Stomach (tissue), 9 donors: Measurements from ENCODE around the gene ARHGAP40. TPM values are rescaled to one million over a fixed set of nuclear protein-coding genes. Genes with fewer than 3 reads are reported as not detected.

ENCODE experiments used
- DNase-seq, 2 donors: peaks; one replicate each; pipeline versions ENCODE4 v3.0.0 to v3.0.0-alpha.2; 2013 to 2019
- H3K27ac ChIP-seq, 5 donors: fragments of 200-600 bp in 4 of 5; sonication (generic) in 4 of 5; one replicate each; pipeline ENCODE4 v1.5.1; 2013 to 2019; ENCODE audit warnings: mild to moderate bottlenecking in 1 of 5, moderate library complexity in 1 of 5
- H3K27me3 ChIP-seq, 3 donors: fragments of 200-600 bp; sonication (generic); one replicate each; pipeline ENCODE4 v1.5.1; 2017 to 2019; ENCODE audit warnings: mixed run types in 1 of 3
- H3K36me3 ChIP-seq, 4 donors: fragments of 200-600 bp; sonication (generic); 1 replicate in 3 of 4; 2 replicates in 1 of 4; pipeline ENCODE4 v1.5.1; 2016 to 2019
- H3K4me1 ChIP-seq, 4 donors: fragments of 200-600 bp; sonication (generic); one replicate each; pipeline ENCODE4 v1.5.1; 2016 to 2019
- H3K4me3 ChIP-seq, 4 donors: fragments of 200-600 bp; sonication (generic) in 3 of 4; one replicate each; pipeline ENCODE4 v1.5.1; 2016 to 2019; ENCODE audit warnings: mild to moderate bottlenecking in 1 of 4
- H3K9me3 ChIP-seq, 4 donors: fragments of 200-600 bp; sonication (generic); one replicate each; pipeline ENCODE4 v1.5.1; 2016 to 2019
- CTCF ChIP-seq, 7 experiments: fragments of 450-650 bp in 4 of 7; fragments of 200-600 bp in 3 of 7; sonication (generic) in 3 of 7; IDR thresholded peaks; one replicate each; pipeline ENCODE4 v1.5.1; 2016 to 2019; ENCODE audit warnings: antibody characterized with exemption in 7 of 7, control low read depth in 2 of 7, mild to moderate bottlenecking in 1 of 7
- EP300 ChIP-seq: sonication (generic); formaldehyde crosslinking; IDR thresholded peaks from one replicate; pipeline ENCODE4 v1.6.1; 2017; ENCODE audit warnings: antibody characterized with exemption
- POLR2A ChIP-seq, 4 donors: fragments of 450-650 bp; IDR thresholded peaks; one replicate each; pipeline ENCODE4 v1.6.1; 2016; ENCODE audit warnings: antibody characterized with exemption in 4 of 4, control low read depth in 2 of 4, mild to moderate bottlenecking in 1 of 4, moderate library complexity in 1 of 4
- POLR2AphosphoS5 ChIP-seq, 3 donors: sonication (generic); formaldehyde crosslinking; IDR thresholded peaks; one replicate each; pipeline ENCODE4 v1.6.1; 2016; ENCODE audit warnings: antibody characterized with exemption in 3 of 3
- WGBS, 5 donors: extraction: QIAGEN DNeasy Blood & Tissue Kit in 3 of 5; methylation state at CpG; one replicate each; pipeline versions ENCODE4 v1.1.5 to v1.1.7; 2013 to 2018; 5-methylcytosine and 5-hydroxymethylcytosine counted together
- intact Hi-C: fragments of 100-400 bp; cut with DNase I; formaldehyde crosslinking; loops from one replicate; pipeline ENCODE4 v1.15.1; 2023; ENCODE audit warnings: low total_unique reads
- polyA plus RNA-seq, 3 donors: library from polyadenylated mRNA; stranded (reverse); fragments of 200-250 nt; gene quantifications; one replicate each; pipeline ENCODE4 v1.2.3, GENCODE V29; 2013
- total RNA-seq, 5 donors: library from RNA; depleted of rRNA; stranded (reverse); fragments of >200 nt; gene quantifications; one replicate each; pipeline versions ENCODE4 v1.1.0 to v1.2.3, GENCODE V29; 2014 to 2016
- donor health status: healthy with polysubstance abuse.
- donor health status: Bipolar disorder and iron deficiency.
- donor health status: healthy.

Gene ARHGAP40
- total and polyA plus RNA-seq, 8 donors: 0.31 to 15.7 (median 1.1) TPM; not detected in 3

- no peak overlapping the region for H3K4me3 ChIP-seq
- no peak for DNase-seq
- H3K9me3 ChIP-seq: no peaks in the 10 kb centered on the region
- no peak for TF ChIP-seq POLR2A (IDR thresholded peaks at IDR 0.05)
- TF ChIP-seq CTCF (IDR thresholded peaks at IDR 0.05): no peak
- TF ChIP-seq EP300: no peak
- no peak for TF ChIP-seq POLR2AphosphoS5 (IDR thresholded peaks at IDR 0.05)
- no peaks in the 10 kb centered on the region for H3K36me3 ChIP-seq
- peaks cover 5 to 20% (median 16%) of the 10 kb centered on the region in 4 donors for H3K4me1 ChIP-seq
- H3K27me3 ChIP-seq: peaks cover 11 to 83% (median 46%) of the 10 kb centered on the region in 3 donors
- 61 to 77% (median 71%) methylated on average over 3 of the region's 3 CpGs for WGBS, 5 donors
- intact Hi-C loops: no loop called here
- H3K27ac ChIP-seq: no peak overlapping the region
Observed at GRCh38 chr20:38670786-38671185, 69.2 kb downstream of the ARHGAP40 start.

GRCh38 chr20:38671186-38671585 is 69.6 kb downstream of the ARHGAP40 start:
- TF ChIP-seq CTCF (IDR thresholded peaks at IDR 0.05) (no peak), POLR2A (IDR thresholded peaks at IDR 0.05) (no peak), EP300 (no peak), POLR2AphosphoS5 (IDR thresholded peaks at IDR 0.05) (no peak)
- peak in 1 of 2 donors; percentile 12 for DNase-seq
- no peaks in the 10 kb centered on the region for H3K36me3 ChIP-seq
- peaks cover 11 to 83% (median 42%) of the 10 kb centered on the region in 3 donors for H3K27me3 ChIP-seq
- H3K4me1 ChIP-seq: peaks cover 5 to 20% (median 16%) of the 10 kb centered on the region in 4 donors
- intact Hi-C loops: no loop called here
- H3K9me3 ChIP-seq: no peaks in the 10 kb centered on the region
- H3K4me3 ChIP-seq: no peak overlapping the region
- no peak overlapping the region for H3K27ac ChIP-seq
- WGBS, 5 donors: 18 to 31% (median 26%) methylated on average over 4 to 6 of the region's 6 CpGs

- no peaks in the 10 kb centered on the region for H3K36me3 ChIP-seq
- peaks cover 11 to 80% (median 37%) of the 10 kb centered on the region in 3 donors for H3K27me3 ChIP-seq
- no peak overlapping the region for H3K4me3 ChIP-seq
- TF ChIP-seq CTCF (IDR thresholded peaks at IDR 0.05) (no peak), POLR2A (IDR thresholded peaks at IDR 0.05) (no peak), EP300 (no peak), POLR2AphosphoS5 (IDR thresholded peaks at IDR 0.05) (no peak)
- peaks cover 5 to 17% (median 16%) of the 10 kb centered on the region in 4 donors for H3K4me1 ChIP-seq
- no peak overlapping the region for H3K27ac ChIP-seq
- intact Hi-C loops: no loop called here
- DNase-seq: no peak
- no peaks in the 10 kb centered on the region for H3K9me3 ChIP-seq
- 41 to 57% (median 53%) methylated on average over 4 of the region's 4 CpGs for WGBS, 5 donors
Observed at GRCh38 chr20:38671701-38672292, 70.2 kb downstream of the ARHGAP40 start.

GRCh38 chr20:38672504-38672903 is 70.9 kb downstream of the ARHGAP40 start:
- no peak overlapping the region for H3K27ac ChIP-seq
- no peak for DNase-seq

More at GRCh38 chr20:38672504-38672903, 70.9 kb downstream of the ARHGAP40 start:
- no peak overlapping the region for H3K4me3 ChIP-seq
- WGBS, 5 donors: 61 to 81% (median 64%) methylated on average over 3 of the region's 3 CpGs
- H3K27me3 ChIP-seq: peaks cover 11 to 79% (median 37%) of the 10 kb centered on the region in 3 donors
- peaks cover 5 to 17% (median 16%) of the 10 kb centered on the region in 4 donors for H3K4me1 ChIP-seq
- H3K9me3 ChIP-seq: no peaks in the 10 kb centered on the region
- H3K36me3 ChIP-seq: no peaks in the 10 kb centered on the region
- intact Hi-C loops: no loop called here
- TF ChIP-seq EP300 (no peak), POLR2AphosphoS5 (IDR thresholded peaks at IDR 0.05) (no peak), POLR2A (IDR thresholded peaks at IDR 0.05) (no peak), CTCF (IDR thresholded peaks at IDR 0.05) (no peak)
